Activated CD8-positive, alpha-beta memory T cell treated with anti-CD3 and anti-CD28 coated beads for 36 hours (primary cell): Measurements from ENCODE around the gene SARNP. TPM values are rescaled to one million over a fixed set of nuclear protein-coding genes. Genes with fewer than 3 reads are reported as not detected.

Source experiments
- CTCF ChIA-PET: fragments of 350-600 bp; sonication (Branson Sonifier 250); formaldehyde crosslinking; loops from one replicate; lab custom pipeline; 2021; ENCODE audit warnings: antibody characterized with exemption; lab: Charles Lee
- POLR2A ChIA-PET: fragments of 350-600 bp; sonication (Branson Sonifier 250); formaldehyde crosslinking; loops from one replicate; lab custom pipeline; 2021; ENCODE audit warnings: antibody characterized with exemption; lab: Charles Lee
- total RNA-seq, 2 experiments: library from RNA; stranded (reverse); gene quantifications; one replicate each; pipeline ENCODE4 v1.2.3, GENCODE V29; 2021

SARNP gene
- total RNA-seq, 2 experiments from 2014 or later = 92.5 to 94.3 TPM

- CTCF ChIA-PET = interaction anchor here (0.6 to 4.0 kb wide), 27 partner anchors 9 to 451 kb away, joined by 3 to 38 read pairs (median 5); partner anchors contain the start of genes BLOC1S1, CD63, DGKA and IKZF4
- POLR2A ChIA-PET = interaction anchor here (2.0 kb wide), 1 partner anchor 9 kb away, joined by 8 read pairs; no protein-coding TSS in a partner anchor
Measured at GRCh38 chr12:55738123-55739024, 79.2 kb downstream of the SARNP start.

- CTCF ChIA-PET = interaction anchor here (0.6 to 4.0 kb wide), 17 partner anchors 9 to 223 kb away, joined by 3 to 38 read pairs (median 8); partner anchors contain the start of genes BLOC1S1, CD63, DGKA and RDH5
- POLR2A ChIA-PET = interaction anchor here (0.7 to 2.0 kb wide), 2 partner anchors 8 to 9 kb away, joined by 8 to 13 read pairs; no protein-coding TSS in a partner anchor
Measured at GRCh38 chr12:55737581-55738122, 79.9 kb downstream of the SARNP start.

GRCh38 chr12:55736780-55737580 is 80.5 kb downstream of the SARNP start:
- POLR2A ChIA-PET = interaction anchor here (0.7 kb wide), 1 partner anchor 10 kb away, joined by 13 read pairs; no protein-coding TSS in a partner anchor

GRCh38 chr12:55736076-55736475 is 81.4 kb downstream of the SARNP start:
- ChIA-PET POLR2A (no interaction called here), CTCF (interaction anchor here (1.6 to 4.0 kb wide), 2 partner anchors 7 to 12 kb away, joined by 14 to 38 read pairs; partner anchors contain the start of gene CD63)

More at GRCh38 chr12:55736780-55737580, 80.5 kb downstream of the SARNP start:
- CTCF ChIA-PET = interaction anchor here (0.5 to 4.0 kb wide), 13 partner anchors 8 to 203 kb away, joined by 3 to 38 read pairs (median 9); partner anchors contain the start of genes BLOC1S1, CD63 and DGKA

GRCh38 chr12:55734595-55734994 is 82.9 kb downstream of the SARNP start:
- ChIA-PET POLR2A (interaction anchor here (0.8 kb wide), 1 partner anchor 18 kb away, joined by 7 read pairs; no protein-coding TSS in a partner anchor), CTCF (interaction anchor here (1.1 kb wide), 1 partner anchor 29 kb away, joined by 4 read pairs; no protein-coding TSS in a partner anchor)

- ChIA-PET POLR2A (interaction anchor here (0.8 kb wide), 1 partner anchor 17 kb away, joined by 7 read pairs; no protein-coding TSS in a partner anchor), CTCF (interaction anchor here (0.8 kb wide), 1 partner anchor 52 kb away, joined by 4 read pairs; a partner anchor contains a TSS)
Measured at GRCh38 chr12:55733858-55734257, 83.7 kb downstream of the SARNP start.

- ChIA-PET CTCF (interaction anchor here (0.8 kb wide), 1 partner anchor 52 kb away, joined by 4 read pairs; a partner anchor contains a TSS), POLR2A (interaction anchor here (0.7 kb wide), 1 partner anchor 8 kb away, joined by 3 read pairs; no protein-coding TSS in a partner anchor)
Measured at GRCh38 chr12:55733021-55733555, 84.4 kb downstream of the SARNP start.

- POLR2A ChIA-PET = no interaction called here
- CTCF ChIA-PET = interaction anchor here (1.3 kb wide), 1 partner anchor 91 kb away, joined by 3 read pairs; no protein-coding TSS in a partner anchor
Measured at GRCh38 chr12:55732288-55732687, 85.2 kb downstream of the SARNP start.

GRCh38 chr12:55729819-55730818 is 87.4 kb downstream of the SARNP start:
- POLR2A ChIA-PET = interaction anchor here (0.9 to 2.0 kb wide), 14 partner anchors 8 to 315 kb away, joined by 3 to 10 read pairs (median 4); partner anchors contain the start of genes BLOC1S1, DNAJC14, ORMDL2 and PYM1
- CTCF ChIA-PET = interaction anchor here (0.9 to 4.7 kb wide), 8 partner anchors 7 to 73 kb away, joined by 3 to 38 read pairs (median 5); partner anchors contain the start of genes BLOC1S1, GDF11 and RDH5

- CTCF ChIA-PET = interaction anchor here (1.1 to 4.7 kb wide), 7 partner anchors 8 to 73 kb away, joined by 4 to 38 read pairs (median 5); partner anchors contain the start of genes BLOC1S1 and RDH5
- POLR2A ChIA-PET = interaction anchor here (0.7 to 2.0 kb wide), 15 partner anchors 9 to 316 kb away, joined by 3 to 10 read pairs (median 3); partner anchors contain the start of genes BLOC1S1, DNAJC14, ORMDL2 and PYM1
Measured at GRCh38 chr12:55728939-55729818, 88.3 kb downstream of the SARNP start, which contains the start of gene CD63. CD63 (minus strand) TSS chr12:55729009; CDS start chr12:55728341, 668 bp downstream.

GRCh38 chr12:55728186-55728938 is 89.2 kb downstream of the SARNP start:
- CTCF ChIA-PET = interaction anchor here (1.2 to 4.7 kb wide), 5 partner anchors 9 to 72 kb away, joined by 4 to 38 read pairs (median 5); partner anchors contain the start of gene BLOC1S1
- POLR2A ChIA-PET = interaction anchor here (1.0 to 2.0 kb wide), 5 partner anchors 9 to 101 kb away, joined by 3 to 10 read pairs (median 5); partner anchors contain the start of genes DNAJC14, ORMDL2, RDH5 and SARNP

GRCh38 chr12:55727643-55728185 is 89.8 kb downstream of the SARNP start:
- CTCF ChIA-PET = interaction anchor here (4.7 kb wide), 1 partner anchor 10 kb away, joined by 38 read pairs; no protein-coding TSS in a partner anchor

GRCh38 chr12:55726971-55727370 is 90.6 kb downstream of the SARNP start:
- ChIA-PET POLR2A (interaction anchor here (0.6 kb wide), 1 partner anchor 9 kb away, joined by 3 read pairs; no protein-coding TSS in a partner anchor), CTCF (interaction anchor here (4.7 kb wide), 1 partner anchor 11 kb away, joined by 38 read pairs; no protein-coding TSS in a partner anchor)

More at GRCh38 chr12:55727643-55728185, 89.8 kb downstream of the SARNP start:
- POLR2A ChIA-PET = no interaction called here

GRCh38 chr12:55725556-55725955 is 92.0 kb downstream of the SARNP start:
- ChIA-PET POLR2A (no interaction called here), CTCF (interaction anchor here (1.3 to 3.4 kb wide), 3 partner anchors 9 to 13 kb away, joined by 5 to 14 read pairs (median 6); partner anchors contain the start of gene BLOC1S1)
